SK-N-SH (cell line): ENCODE measurements around the gene HEBP1.

Source experiments
- CTCF ChIP-seq: fragments of 200-600 bp; sonication (generic); IDR thresholded peaks from 2 replicates; pipeline ENCODE4 v1.6.1; 2017; ENCODE audit warnings: antibody characterized with exemption, mild to moderate bottlenecking, moderate library complexity
- EP300 ChIP-seq, 2 experiments: IDR thresholded peaks; 2 replicates each; pipeline versions ENCODE4 v1.4.0 to v1.6.1; 2012; ENCODE audit warnings: borderline replicate concordance in 1 of 2, low read depth in 1 of 2, low read length in 1 of 2
- EZH2phosphoT487 ChIP-seq: fragments of 200-600 bp; sonication (generic); IDR thresholded peaks from 2 replicates; pipeline ENCODE4 v1.6.1; 2017; ENCODE audit warnings: low read depth, mixed run types, mild to moderate bottlenecking, antibody characterized with exemption, moderate library complexity, borderline replicate concordance
- POLR2AphosphoS5 ChIP-seq: IDR thresholded peaks from 2 replicates; pipeline ENCODE4 v1.6.1; 2012; ENCODE audit warnings: low read depth, low read length
- REST ChIP-seq: IDR thresholded peaks from 2 replicates; pipeline ENCODE4 v1.6.1; 2012; ENCODE audit warnings: mild to moderate bottlenecking, low read depth, low read length, moderate library complexity
- TAF1 ChIP-seq: IDR thresholded peaks from 2 replicates; pipeline ENCODE4 v1.6.1; 2012; ENCODE audit warnings: low read depth, mild to moderate bottlenecking, low read length, moderate library complexity, borderline replicate concordance
- ZBTB33 ChIP-seq: IDR thresholded peaks from 2 replicates; pipeline ENCODE4 v1.4.0; 2012; ENCODE audit warnings: low read depth, borderline replicate concordance

DNA sequence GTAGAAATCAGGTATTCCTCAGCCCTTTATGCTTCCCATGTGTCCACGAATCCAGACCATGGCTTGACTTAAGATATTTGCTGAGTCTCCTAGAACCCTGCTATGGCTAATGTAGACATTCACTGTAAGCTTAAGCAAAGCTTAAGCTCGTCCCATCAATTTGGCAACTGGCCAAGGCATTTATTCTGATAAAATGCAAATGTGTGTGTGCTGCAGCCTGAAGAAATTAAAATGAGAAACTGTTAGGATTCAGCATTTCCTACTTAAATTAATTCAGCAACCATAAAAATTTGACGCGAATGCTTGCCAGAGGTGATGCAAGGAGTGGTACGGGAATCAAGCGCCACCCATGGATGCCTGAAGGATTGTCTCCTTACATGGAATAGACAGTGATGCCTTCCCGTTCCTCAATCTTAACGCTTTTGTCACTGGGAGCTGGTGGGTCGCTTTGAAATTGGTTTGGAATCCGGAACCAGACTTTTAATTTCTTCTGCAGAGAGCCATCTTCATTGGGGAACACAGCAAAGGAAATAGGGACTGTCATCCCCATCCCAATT lies 13.2 kb downstream of the HEBP1 start:
- TF ChIP-seq CTCF = no peak
- TF ChIP-seq EP300 (IDR thresholded peaks at IDR 0.05; ENCODE audit: borderline replicate concordance in 1 of 2, low read depth in 1 of 2, low read length in 1 of 2) = no peak
- TF ChIP-seq REST = no peak
- TF ChIP-seq TAF1 = no peak
- TF ChIP-seq ZBTB33 = no peak
- no peak for TF ChIP-seq POLR2AphosphoS5
- no peak for TF ChIP-seq EZH2phosphoT487
